Right lobe of liver (tissue), 4 donors: Measurements from ENCODE around the gene OR10H5.
"Not testable (repeated sequence)": the region's sequence is repeated elsewhere in the genome, so short reads cannot be mapped to it uniquely, and the experiment has no call there.

Experiments used
- CTCF ChIP-seq, 4 donors: fragments of 200-600 bp in 3 of 4; fragments of 450-650 bp in 1 of 4; IDR thresholded peaks; one replicate each; pipeline versions ENCODE4 v1.5.1 to v1.8.0; 2016 to 2022; ENCODE audit warnings: antibody characterized with exemption in 4 of 4, mild to moderate bottlenecking in 2 of 4
- POLR2A ChIP-seq: fragments of 450-650 bp; IDR thresholded peaks from one replicate; pipeline ENCODE4 v1.6.1; 2017; ENCODE audit warnings: antibody characterized with exemption, mild to moderate bottlenecking
- donor health status: DM: no; HTN: no; CAD: no.
- donor health status: DM: no; HTN: no; CAD: no.
- donor health status: DM: no; HTN: yes; CAD: no.

GRCh38 chr19:15835565-15836329 lies 48.3 kb downstream of the OR10H5 start:
- TF ChIP-seq POLR2A; CTCF (IDR thresholded peaks at IDR 0.05): not testable (repeated sequence)
